CD8-positive, alpha-beta memory T cell (primary cell): ENCODE results near the gene RPS6KA2. TPM values are rescaled to one million over a fixed set of nuclear protein-coding genes. Genes with fewer than 3 reads are reported as not detected.

ENCODE experiments used
- CTCF ChIA-PET: fragments of 350-600 bp; sonication (Branson Sonifier 250); formaldehyde crosslinking; loops from one replicate; lab custom pipeline; 2021; ENCODE audit warnings: antibody characterized with exemption; lab: Charles Lee
- POLR2A ChIA-PET: fragments of 350-600 bp; sonication (Branson Sonifier 250); formaldehyde crosslinking; loops from one replicate; lab custom pipeline; 2021; ENCODE audit warnings: antibody characterized with exemption; lab: Charles Lee
- DNase-seq, 5 donors: peaks; one replicate each; pipeline versions ENCODE4 v3.0.0 to v3.0.0-alpha.2; 2020 to 2022; ENCODE audit warnings: mixed read lengths in 1 of 5
- H3K27ac ChIP-seq: one replicate; pipeline ENCODE4 v1.7.0; 2013; ENCODE audit warnings: low read depth, mild to moderate bottlenecking, low read length, moderate library complexity
- H3K27me3 ChIP-seq: 2 replicates; pipeline ENCODE4 v1.7.0; 2013; ENCODE audit warnings: low read length, mild to moderate bottlenecking; ENCODE audit not compliant: insufficient read depth, poor library complexity, severe bottlenecking
- H3K36me3 ChIP-seq: 2 replicates; pipeline ENCODE4 v1.7.0; 2013; ENCODE audit warnings: mild to moderate bottlenecking, low read length, moderate library complexity; ENCODE audit not compliant: insufficient read depth
- H3K4me1 ChIP-seq: 2 replicates; pipeline ENCODE4 v1.7.0; 2013; ENCODE audit warnings: mild to moderate bottlenecking, low read length, moderate library complexity; ENCODE audit not compliant: insufficient read depth
- H3K4me3 ChIP-seq: 2 replicates; pipeline ENCODE4 v1.7.0; 2013; ENCODE audit warnings: mild to moderate bottlenecking, low read length
- H3K9me3 ChIP-seq: 2 replicates; pipeline ENCODE4 v1.7.0; 2013; ENCODE audit warnings: mild to moderate bottlenecking, low read length
- H3K27ac Mint-ChIP-seq, 8 donors: one replicate each; pipeline ENCODE4 v1.8.0; 2020 to 2021; ENCODE audit warnings: mixed read lengths in 8 of 8, mild to moderate bottlenecking in 6 of 8, inconsistent platforms in 3 of 8, moderate library complexity in 3 of 8
- H3K27me3 Mint-ChIP-seq, 2 donors: one replicate each; pipeline ENCODE4 v1.8.0; 2020 to 2021; ENCODE audit warnings: mixed read lengths in 2 of 2, mild to moderate bottlenecking in 1 of 2, moderate library complexity in 1 of 2
- H3K36me3 Mint-ChIP-seq, 3 donors: one replicate each; pipeline ENCODE4 v1.8.0; 2020 to 2021; ENCODE audit warnings: mixed read lengths in 3 of 3, inconsistent platforms in 1 of 3, mild to moderate bottlenecking in 1 of 3
- H3K4me1 Mint-ChIP-seq, 3 donors: one replicate each; pipeline ENCODE4 v1.8.0; 2020 to 2021; ENCODE audit warnings: mixed read lengths in 3 of 3, inconsistent platforms in 1 of 3, mild to moderate bottlenecking in 1 of 3
- H3K4me3 Mint-ChIP-seq, 7 donors: one replicate each; pipeline ENCODE4 v1.8.0; 2020 to 2021; ENCODE audit warnings: mixed read lengths in 7 of 7, mild to moderate bottlenecking in 6 of 7, moderate library complexity in 4 of 7, inconsistent platforms in 2 of 7
- H3K9me3 Mint-ChIP-seq, 5 donors: one replicate each; pipeline ENCODE4 v1.8.0; 2020 to 2022; ENCODE audit warnings: mixed read lengths in 5 of 5, mild to moderate bottlenecking in 3 of 5, moderate library complexity in 2 of 5, inconsistent platforms in 1 of 5
- polyA plus RNA-seq: library from polyadenylated mRNA; unstranded; fragments of 300-500 nt; fragmentation: Illumina TruSeq; gene quantifications from one replicate; pipeline ENCODE4 v1.2.3, GENCODE V29; 2021
- total RNA-seq, 2 experiments: library from RNA; stranded (reverse); gene quantifications; one replicate each; pipeline ENCODE4 v1.2.3, GENCODE V29; 2021

The RPS6KA2 gene
- total and polyA plus RNA-seq, 3 experiments from 2014 or later = 3.6 to 4.7 (median 4.6) TPM

- ChIA-PET CTCF (no interaction called here), POLR2A (no interaction called here)
- H3K36me3 ChIP-seq = no peaks in the 10 kb centered on the region
- Mint-ChIP-seq H3K27ac (no peak overlapping the region), H3K4me3 (no peak overlapping the region), H3K4me1 (peaks cover 0 to 10% (median 9%) of the 10 kb centered on the region in 3 donors), H3K36me3 (peaks cover 0 to 4% (median 0%) of the 10 kb centered on the region in 3 donors), H3K9me3 (no peaks in the 10 kb centered on the region), H3K27me3 (peaks cover 17 to 44% of the 10 kb centered on the region in 2 donors)
- H3K27me3 ChIP-seq = peaks cover 3% of the 10 kb centered on the region
- H3K9me3 ChIP-seq = no peaks in the 10 kb centered on the region
- H3K4me3 ChIP-seq = no peak overlapping the region
- H3K4me1 ChIP-seq = peaks cover 4% of the 10 kb centered on the region
- no peak for DNase-seq
- no peak overlapping the region for H3K27ac ChIP-seq
Measured at GRCh38 chr6:166659581-166659980, 32.5 kb upstream of the RPS6KA2 start.

- CTCF ChIA-PET = no interaction called here
- Histone ChIP-seq H3K36me3 (no peaks in the 10 kb centered on the region), H3K9me3 (no peaks in the 10 kb centered on the region), H3K4me1 (peaks cover 4% of the 10 kb centered on the region), H3K4me3 (no peak overlapping the region), H3K27me3 (peaks cover 3% of the 10 kb centered on the region), H3K27ac (no peak overlapping the region)
- no peak for DNase-seq
- peaks cover 17 to 38% of the 10 kb centered on the region in 2 donors for H3K27me3 Mint-ChIP-seq
- H3K4me1 Mint-ChIP-seq = peaks cover 0 to 10% (median 9%) of the 10 kb centered on the region in 3 donors
- peaks cover 0 to 4% (median 0%) of the 10 kb centered on the region in 3 donors for H3K36me3 Mint-ChIP-seq
- no peaks in the 10 kb centered on the region for H3K9me3 Mint-ChIP-seq
- H3K27ac Mint-ChIP-seq = peak overlapping the region in 1 of 8 donors; percentile 61
- POLR2A ChIA-PET = no interaction called here
- no peak overlapping the region for H3K4me3 Mint-ChIP-seq
Measured at GRCh38 chr6:166658792-166659150, 31.7 kb upstream of the RPS6KA2 start.

DNA sequence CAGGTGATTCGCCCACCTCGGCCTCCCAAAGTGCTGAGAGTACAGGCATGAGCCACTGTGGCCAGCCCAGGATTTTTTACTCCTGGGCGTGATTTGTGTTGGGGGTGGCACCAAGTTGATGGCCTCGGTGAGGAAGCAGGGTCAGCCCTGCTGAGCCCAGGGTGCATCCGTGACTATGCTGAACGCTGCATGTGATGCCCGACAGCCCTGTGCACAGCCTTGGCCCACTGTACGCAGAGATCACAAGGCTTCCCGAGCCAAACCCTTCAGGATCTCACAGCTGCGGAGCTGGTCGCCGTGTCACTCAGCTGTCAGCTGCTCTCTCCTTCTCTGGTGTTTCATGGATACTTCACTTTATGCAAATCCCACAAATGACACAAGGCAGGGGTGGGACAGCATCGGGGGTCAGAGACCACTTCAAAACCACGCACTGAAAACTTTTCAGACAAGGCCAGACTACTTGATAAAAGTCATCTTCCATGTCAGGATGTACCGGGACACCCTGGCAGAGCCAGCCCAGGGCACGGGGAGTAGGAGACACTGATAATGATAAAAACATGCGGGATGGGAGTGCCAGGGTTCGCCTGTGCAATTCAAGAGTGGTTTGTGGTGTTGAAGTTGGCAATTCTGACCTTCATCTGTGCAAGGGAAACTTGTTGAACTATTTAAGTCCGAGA, 31.2 kb upstream of the RPS6KA2 start:
- Mint-ChIP-seq H3K36me3 (peaks cover 0 to 4% (median 0%) of the 10 kb centered on the region in 3 donors), H3K9me3 (no peaks in the 10 kb centered on the region), H3K4me1 (peaks cover 0 to 10% (median 9%) of the 10 kb centered on the region in 3 donors), H3K4me3 (no peak overlapping the region), H3K27ac (peak overlapping the region in 2 of 8 donors; percentile 36 to 61), H3K27me3 (peaks cover 17 to 34% of the 10 kb centered on the region in 2 donors)
- Histone ChIP-seq H3K9me3 (no peaks in the 10 kb centered on the region), H3K27me3 (peaks cover 3% of the 10 kb centered on the region), H3K4me3 (no peak overlapping the region), H3K4me1 (peaks cover 4% of the 10 kb centered on the region), H3K36me3 (no peaks in the 10 kb centered on the region), H3K27ac (no peak overlapping the region)
- POLR2A ChIA-PET = no interaction called here
- CTCF ChIA-PET = no interaction called here
- no peak for DNase-seq

- Histone ChIP-seq H3K36me3 (no peaks in the 10 kb centered on the region), H3K27ac (no peak overlapping the region), H3K4me1 (peaks cover 4% of the 10 kb centered on the region), H3K4me3 (no peak overlapping the region), H3K27me3 (peaks cover 3% of the 10 kb centered on the region), H3K9me3 (no peaks in the 10 kb centered on the region)
- peaks cover 15 to 28% of the 10 kb centered on the region in 2 donors for H3K27me3 Mint-ChIP-seq
- peak overlapping the region in 2 of 7 donors; percentile 67 to 75 for H3K4me3 Mint-ChIP-seq
- POLR2A ChIA-PET = no interaction called here
- H3K27ac Mint-ChIP-seq = no peak overlapping the region
- peaks cover 0 to 10% (median 9%) of the 10 kb centered on the region in 3 donors for H3K4me1 Mint-ChIP-seq
- no peaks in the 10 kb centered on the region for H3K9me3 Mint-ChIP-seq
- peaks cover 0 to 4% (median 0%) of the 10 kb centered on the region in 3 donors for H3K36me3 Mint-ChIP-seq
- CTCF ChIA-PET = interaction anchor here (0.6 kb wide), 1 partner anchor 67 kb away, joined by 3 read pairs; no protein-coding TSS in a partner anchor
- DNase-seq = no peak
Measured at GRCh38 chr6:166657531-166657930, 30.5 kb upstream of the RPS6KA2 start.

GRCh38 chr6:166656230-166657151, 29.4 kb upstream of the RPS6KA2 start:
- ChIA-PET POLR2A (no interaction called here), CTCF (interaction anchor here (1.5 kb wide), 1 partner anchor 8 kb away, joined by 3 read pairs; no protein-coding TSS in a partner anchor)
- H3K4me3 ChIP-seq = no peak overlapping the region
- Mint-ChIP-seq H3K27ac (no peak overlapping the region), H3K36me3 (peaks cover 0 to 4% (median 0%) of the 10 kb centered on the region in 3 donors), H3K9me3 (no peaks in the 10 kb centered on the region), H3K4me1 (peaks cover 0 to 10% (median 9%) of the 10 kb centered on the region in 3 donors), H3K27me3 (peaks cover 13 to 27% of the 10 kb centered on the region in 2 donors), H3K4me3 (peak overlapping the region in 4 of 7 donors; percentile 10 to 75 (median 58))
- H3K4me1 ChIP-seq = peaks cover 4% of the 10 kb centered on the region
- H3K9me3 ChIP-seq = no peaks in the 10 kb centered on the region
- no peaks in the 10 kb centered on the region for H3K36me3 ChIP-seq
- no peak for DNase-seq
- H3K27ac ChIP-seq = no peak overlapping the region
- H3K27me3 ChIP-seq = peaks cover 3% of the 10 kb centered on the region

DNA sequence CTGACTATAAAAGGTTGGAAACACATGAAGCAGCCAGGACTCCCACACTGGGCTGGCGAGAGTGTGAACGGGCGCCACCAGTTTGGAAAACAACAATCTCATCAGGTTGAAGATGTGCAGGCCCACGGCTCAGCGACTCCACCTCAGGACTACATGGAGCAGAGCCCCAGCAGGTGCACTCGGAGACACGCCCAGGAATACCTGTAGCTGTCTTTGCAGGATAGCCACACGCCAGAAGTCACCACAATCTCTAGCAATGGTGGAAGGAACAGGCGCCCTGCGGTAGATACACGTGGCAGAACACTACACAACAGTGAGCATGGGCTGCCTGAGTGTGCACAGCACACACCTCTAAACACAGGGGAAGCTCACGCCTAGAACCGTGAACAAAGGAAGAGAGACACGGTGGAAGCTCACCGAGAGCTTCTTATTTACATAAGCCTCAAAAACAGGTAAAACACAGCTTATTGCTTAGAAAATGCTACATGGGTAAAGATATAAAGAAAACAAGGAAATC, 28.7 kb upstream of the RPS6KA2 start:
- Mint-ChIP-seq H3K27me3 (peaks cover 13 to 30% of the 10 kb centered on the region in 2 donors), H3K9me3 (no peaks in the 10 kb centered on the region), H3K36me3 (peaks cover 0 to 4% (median 0%) of the 10 kb centered on the region in 3 donors), H3K4me3 (no peak overlapping the region), H3K27ac (no peak overlapping the region), H3K4me1 (peaks cover 0 to 10% (median 9%) of the 10 kb centered on the region in 3 donors)
- CTCF ChIA-PET = interaction anchor here (1.5 kb wide), 1 partner anchor 9 kb away, joined by 3 read pairs; no protein-coding TSS in a partner anchor
- Histone ChIP-seq H3K27ac (no peak overlapping the region), H3K36me3 (no peaks in the 10 kb centered on the region), H3K27me3 (peaks cover 3% of the 10 kb centered on the region), H3K4me3 (no peak overlapping the region), H3K4me1 (peaks cover 4% of the 10 kb centered on the region), H3K9me3 (no peaks in the 10 kb centered on the region)
- POLR2A ChIA-PET = no interaction called here
- DNase-seq = no peak

- no peak overlapping the region for H3K27ac Mint-ChIP-seq
- Histone ChIP-seq H3K36me3 (no peaks in the 10 kb centered on the region), H3K4me1 (peaks cover 4% of the 10 kb centered on the region), H3K4me3 (no peak overlapping the region), H3K27ac (no peak overlapping the region), H3K27me3 (peaks cover 3% of the 10 kb centered on the region), H3K9me3 (no peaks in the 10 kb centered on the region)
- POLR2A ChIA-PET = no interaction called here
- DNase-seq = no peak
- H3K4me1 Mint-ChIP-seq = peaks cover 0 to 10% (median 9%) of the 10 kb centered on the region in 3 donors
- H3K9me3 Mint-ChIP-seq = no peaks in the 10 kb centered on the region
- H3K27me3 Mint-ChIP-seq = peaks cover 13 to 29% of the 10 kb centered on the region in 2 donors
- CTCF ChIA-PET = interaction anchor here (0.8 to 1.5 kb wide), 2 partner anchors 10 to 22 kb away, joined by 3 read pairs; no protein-coding TSS in a partner anchor
- no peak overlapping the region for H3K4me3 Mint-ChIP-seq
- peaks cover 0 to 4% (median 0%) of the 10 kb centered on the region in 3 donors for H3K36me3 Mint-ChIP-seq
Measured at GRCh38 chr6:166655251-166655650, 28.2 kb upstream of the RPS6KA2 start.
